ENCODE results near the gene ARHGAP10.

The ARHGAP10 gene

DNA sequence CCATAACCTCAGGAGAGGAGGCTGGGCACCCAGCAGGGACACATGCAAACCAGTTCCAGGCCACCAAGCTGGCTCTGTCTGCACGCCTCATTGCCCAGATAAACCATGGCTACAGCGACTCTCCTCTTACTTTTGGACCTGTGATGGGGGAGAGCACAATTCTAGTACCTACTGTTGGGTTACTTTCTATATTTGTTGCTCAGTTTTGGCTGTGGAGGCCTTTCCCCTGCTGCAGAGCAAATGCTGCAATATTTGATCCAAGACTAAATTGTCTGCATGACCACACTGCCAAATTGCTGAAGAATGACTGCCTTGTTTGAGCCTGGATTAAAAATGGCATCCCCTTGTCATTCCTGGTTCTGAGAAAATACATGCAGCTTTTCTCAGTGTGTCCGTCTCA, 253.5 kb downstream of the ARHGAP10 start:
- no peaks in the 10 kb centered on the region for H3K4me1 ChIP-seq (ENCODE audit: insufficient read depth, low read length)
- H2AFZ ChIP-seq (ENCODE audit: low read depth, low read length): no peak overlapping the region
- H3K9me3 ChIP-seq (ENCODE audit: insufficient read depth, low read length, severe bottlenecking): no peaks in the 10 kb centered on the region
- H3K9ac ChIP-seq (ENCODE audit: low read depth, low read length): no peak overlapping the region
- H3K79me2 ChIP-seq (ENCODE audit: insufficient read depth, low read length): no peaks in the 10 kb centered on the region
- H3K36me3 ChIP-seq (ENCODE audit: insufficient read depth, low read length): no peaks in the 10 kb centered on the region
- TF ChIP-seq, protein P1, sequence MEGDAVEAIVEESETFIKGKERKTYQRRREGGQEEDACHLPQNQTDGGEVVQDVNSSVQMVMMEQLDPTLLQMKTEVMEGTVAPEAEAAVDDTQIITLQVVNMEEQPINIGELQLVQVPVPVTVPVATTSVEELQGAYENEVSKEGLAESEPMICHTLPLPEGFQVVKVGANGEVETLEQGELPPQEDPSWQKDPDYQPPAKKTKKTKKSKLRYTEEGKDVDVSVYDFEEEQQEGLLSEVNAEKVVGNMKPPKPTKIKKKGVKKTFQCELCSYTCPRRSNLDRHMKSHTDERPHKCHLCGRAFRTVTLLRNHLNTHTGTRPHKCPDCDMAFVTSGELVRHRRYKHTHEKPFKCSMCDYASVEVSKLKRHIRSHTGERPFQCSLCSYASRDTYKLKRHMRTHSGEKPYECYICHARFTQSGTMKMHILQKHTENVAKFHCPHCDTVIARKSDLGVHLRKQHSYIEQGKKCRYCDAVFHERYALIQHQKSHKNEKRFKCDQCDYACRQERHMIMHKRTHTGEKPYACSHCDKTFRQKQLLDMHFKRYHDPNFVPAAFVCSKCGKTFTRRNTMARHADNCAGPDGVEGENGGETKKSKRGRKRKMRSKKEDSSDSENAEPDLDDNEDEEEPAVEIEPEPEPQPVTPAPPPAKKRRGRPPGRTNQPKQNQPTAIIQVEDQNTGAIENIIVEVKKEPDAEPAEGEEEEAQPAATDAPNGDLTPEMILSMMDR (IDR thresholded peaks at IDR 0.05; ENCODE audit: borderline replicate concordance, extremely low read depth, low read length, poor library complexity, severe bottlenecking): no peak
- TF ChIP-seq EZH2 (IDR thresholded peaks at IDR 0.05; ENCODE audit: borderline replicate concordance, low read depth, low read length, severe bottlenecking): no peak
- no peak for ATAC-seq (ENCODE audit: insufficient read depth, low read depth)
- no peaks in the 10 kb centered on the region for H3K27me3 ChIP-seq (ENCODE audit: insufficient read depth, low read length, poor library complexity)
- no peaks in the 10 kb centered on the region for H4K20me1 ChIP-seq (ENCODE audit: insufficient read depth, low read length)
- H3K4me3 ChIP-seq (ENCODE audit: low read depth in 1 of 2, low read length in 2 of 2): no peak overlapping the region
- no peak overlapping the region for H3K27ac ChIP-seq (ENCODE audit: low read length)
- DNase-seq: no peak
- no peak overlapping the region for H3K4me2 ChIP-seq (ENCODE audit: insufficient read depth, low read length)

DNA sequence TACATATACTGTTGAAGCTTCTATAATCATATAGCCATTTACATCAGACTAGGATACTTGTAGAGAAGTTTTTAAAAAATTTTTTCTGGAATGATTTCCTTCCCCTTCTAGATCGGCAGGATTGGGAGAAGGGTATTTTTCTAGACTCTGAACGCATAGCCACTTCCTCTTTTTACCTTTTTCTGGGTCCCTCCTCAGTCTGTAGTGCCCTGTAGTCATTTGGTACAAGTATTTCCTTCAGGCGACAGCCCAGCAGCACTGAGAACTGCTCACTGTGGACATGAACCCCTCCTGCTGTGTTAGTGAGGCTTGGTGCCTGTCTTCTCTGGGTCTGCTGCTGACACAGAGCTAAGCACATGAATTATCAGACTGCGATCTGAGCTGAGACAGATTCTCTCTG, 255.4 kb downstream of the ARHGAP10 start:
- H3K4me1 ChIP-seq (ENCODE audit: insufficient read depth, low read length): no peaks in the 10 kb centered on the region
- no peaks in the 10 kb centered on the region for H3K9me3 ChIP-seq (ENCODE audit: insufficient read depth, low read length, severe bottlenecking)
- H2AFZ ChIP-seq (ENCODE audit: low read depth, low read length): no peak overlapping the region
- no peaks in the 10 kb centered on the region for H4K20me1 ChIP-seq (ENCODE audit: insufficient read depth, low read length)
- no peak for TF ChIP-seq EZH2 (IDR thresholded peaks at IDR 0.05; ENCODE audit: borderline replicate concordance, low read depth, low read length, severe bottlenecking)
- TF ChIP-seq, protein P1 (IDR thresholded peaks at IDR 0.05; ENCODE audit: borderline replicate concordance, extremely low read depth, low read length, poor library complexity, severe bottlenecking): no peak
- H3K4me2 ChIP-seq (ENCODE audit: insufficient read depth, low read length): no peak overlapping the region
- no peak overlapping the region for H3K4me3 ChIP-seq (ENCODE audit: low read depth in 1 of 2, low read length in 2 of 2)
- no peak overlapping the region for H3K27ac ChIP-seq (ENCODE audit: low read length)
- no peaks in the 10 kb centered on the region for H3K27me3 ChIP-seq (ENCODE audit: insufficient read depth, low read length, poor library complexity)
- H3K9ac ChIP-seq (ENCODE audit: low read depth, low read length): no peak overlapping the region
- H3K79me2 ChIP-seq (ENCODE audit: insufficient read depth, low read length): no peaks in the 10 kb centered on the region
- H3K36me3 ChIP-seq (ENCODE audit: insufficient read depth, low read length): no peaks in the 10 kb centered on the region
- DNase-seq: no peak
- no peak for ATAC-seq (ENCODE audit: insufficient read depth, low read depth)

DNA sequence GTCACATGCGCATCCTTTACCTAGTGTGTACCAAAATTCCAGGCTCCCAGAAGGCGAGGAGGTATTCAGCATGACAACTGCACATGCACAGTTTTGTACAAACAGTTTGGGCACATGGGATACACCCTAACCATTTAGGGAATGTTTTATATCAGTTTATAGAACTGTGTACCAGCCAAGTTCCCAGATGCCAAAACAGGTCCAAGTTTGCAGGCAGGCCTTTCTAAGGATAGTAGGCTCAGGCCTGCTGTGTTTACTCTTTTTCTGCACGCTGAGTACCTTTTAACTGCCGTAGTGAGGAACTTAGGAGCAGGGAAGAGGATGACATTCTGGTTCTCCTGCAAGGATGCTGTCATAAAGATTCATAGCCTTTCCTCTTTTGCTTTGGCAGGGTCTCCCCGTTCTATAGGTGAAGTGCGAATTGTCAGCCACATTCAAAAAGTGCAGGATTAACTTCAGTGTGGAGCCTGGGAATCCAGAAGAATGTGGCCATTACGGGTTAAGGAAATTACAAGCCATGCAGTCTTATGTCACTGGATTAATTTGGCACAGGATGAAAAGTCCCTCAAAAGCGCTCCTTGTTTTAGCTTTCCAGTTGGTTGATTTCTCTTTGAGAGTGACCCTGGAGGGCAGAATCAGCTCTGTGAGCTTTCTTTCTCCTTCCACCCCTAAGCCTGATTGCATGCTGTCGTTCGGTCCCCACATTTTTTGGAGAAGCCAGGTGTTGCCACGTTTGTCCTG, 259.8 kb downstream of the ARHGAP10 start:
- H3K9me3 ChIP-seq (ENCODE audit: insufficient read depth, low read length, severe bottlenecking): no peaks in the 10 kb centered on the region
- H3K27ac ChIP-seq (ENCODE audit: low read length): no peak overlapping the region
- H2AFZ ChIP-seq (ENCODE audit: low read depth, low read length): no peak overlapping the region
- no peak overlapping the region for H3K4me3 ChIP-seq (ENCODE audit: low read depth in 1 of 2, low read length in 2 of 2)
- TF ChIP-seq, protein P1 (IDR thresholded peaks at IDR 0.05; ENCODE audit: borderline replicate concordance, extremely low read depth, low read length, poor library complexity, severe bottlenecking): no peak
- TF ChIP-seq EZH2 (IDR thresholded peaks at IDR 0.05; ENCODE audit: borderline replicate concordance, low read depth, low read length, severe bottlenecking): no peak
- H3K9ac ChIP-seq (ENCODE audit: low read depth, low read length): no peak overlapping the region
- H3K36me3 ChIP-seq (ENCODE audit: insufficient read depth, low read length): no peaks in the 10 kb centered on the region
- ATAC-seq (ENCODE audit: insufficient read depth, low read depth): no peak
- no peaks in the 10 kb centered on the region for H3K79me2 ChIP-seq (ENCODE audit: insufficient read depth, low read length)
- no peaks in the 10 kb centered on the region for H3K27me3 ChIP-seq (ENCODE audit: insufficient read depth, low read length, poor library complexity)
- no peak overlapping the region for H3K4me2 ChIP-seq (ENCODE audit: insufficient read depth, low read length)
- H4K20me1 ChIP-seq (ENCODE audit: insufficient read depth, low read length): no peaks in the 10 kb centered on the region
- no peaks in the 10 kb centered on the region for H3K4me1 ChIP-seq (ENCODE audit: insufficient read depth, low read length)
- DNase-seq: no peak

Measured in DND-41 (cell line).